Liver (tissue), 9 donors: ENCODE measurements around the gene FAIM2. TPM values are rescaled to one million over a fixed set of nuclear protein-coding genes. Genes with fewer than 3 reads are reported as not detected.

Source experiments
- DNase-seq: peaks from one replicate; pipeline ENCODE4 v3.0.0-alpha.2; 2017; ENCODE audit warnings: low spot score
- H3K27ac ChIP-seq, 2 donors: one replicate each; pipeline ENCODE4 v1.7.0; 2013; ENCODE audit warnings: inconsistent platforms in 2 of 2, low read length in 2 of 2, control low read depth in 1 of 2, low read depth in 1 of 2, mild to moderate bottlenecking in 1 of 2
- H3K27me3 ChIP-seq, 4 donors: one replicate each; pipeline versions ENCODE4 v1.6.1 to v1.7.0; 2013; ENCODE audit warnings: low read length in 3 of 4, inconsistent platforms in 1 of 4, mild to moderate bottlenecking in 1 of 4, moderate library complexity in 1 of 4; ENCODE audit not compliant: control insufficient read depth in 4 of 4, insufficient read depth in 4 of 4
- H3K36me3 ChIP-seq, 4 donors: one replicate each; pipeline versions ENCODE4 v1.6.1 to v1.7.0; 2013; ENCODE audit warnings: low read length in 3 of 4, mild to moderate bottlenecking in 3 of 4, low read depth in 1 of 4, moderate library complexity in 1 of 4; ENCODE audit not compliant: control insufficient read depth in 4 of 4, insufficient read depth in 3 of 4
- H3K4me1 ChIP-seq, 4 donors: one replicate each; pipeline versions ENCODE4 v1.6.1 to v1.7.0; 2013; ENCODE audit warnings: low read length in 3 of 4, mild to moderate bottlenecking in 3 of 4, moderate library complexity in 1 of 4; ENCODE audit not compliant: control insufficient read depth in 4 of 4, insufficient read depth in 4 of 4
- H3K4me3 ChIP-seq, 3 donors: one replicate each; pipeline versions ENCODE4 v1.6.1 to v1.7.0; 2013; ENCODE audit warnings: low read length in 3 of 3, control low read depth in 1 of 3, low read depth in 1 of 3, mild to moderate bottlenecking in 1 of 3
- H3K9ac ChIP-seq, 2 donors: one replicate each; pipeline ENCODE4 v1.7.0; 2013; ENCODE audit warnings: low read length in 2 of 2, mild to moderate bottlenecking in 2 of 2, moderate library complexity in 2 of 2, control low read depth in 1 of 2, low read depth in 1 of 2
- H3K9me3 ChIP-seq, 4 donors: one replicate each; pipeline versions ENCODE4 v1.6.1 to v1.7.0; 2013; ENCODE audit warnings: low read length in 3 of 4; ENCODE audit not compliant: control insufficient read depth in 4 of 4
- ATF3 ChIP-seq: IDR thresholded peaks from 2 replicates; pipeline ENCODE4 v1.6.1; 2016; ENCODE audit warnings: antibody characterized with exemption
- FOXA1 ChIP-seq: IDR thresholded peaks from 2 replicates; pipeline ENCODE4 v1.6.1; 2016; ENCODE audit warnings: antibody characterized with exemption
- FOXA2 ChIP-seq: IDR thresholded peaks from 2 replicates; pipeline ENCODE4 v1.6.1; 2016; ENCODE audit warnings: antibody characterized with exemption
- GABPA ChIP-seq, 2 donors: IDR thresholded peaks in 1 of 2; conservative IDR thresholded peaks in 1 of 2; 2 replicates each; pipeline ENCODE4 v1.6.1; 2016; ENCODE audit warnings: antibody characterized with exemption in 2 of 2, mild to moderate bottlenecking in 1 of 2, moderate library complexity in 1 of 2
- HNF4A ChIP-seq, 2 donors: conservative IDR thresholded peaks; 2 replicates each; pipeline ENCODE4 v1.6.1; 2016; ENCODE audit warnings: antibody characterized with exemption in 2 of 2, mild to moderate bottlenecking in 2 of 2
- HNF4G ChIP-seq: IDR thresholded peaks from 2 replicates; pipeline ENCODE4 v1.6.1; 2016; ENCODE audit warnings: antibody characterized with exemption
- MAX ChIP-seq: IDR thresholded peaks from 2 replicates; pipeline ENCODE4 v1.6.1; 2016; ENCODE audit warnings: antibody characterized with exemption
- NR2F2 ChIP-seq: IDR thresholded peaks from 2 replicates; pipeline ENCODE4 v1.6.1; 2016; ENCODE audit warnings: antibody characterized with exemption
- RAD21 ChIP-seq, 2 donors: IDR thresholded peaks; 2 replicates each; pipeline ENCODE4 v1.6.1; 2016; ENCODE audit warnings: antibody characterized with exemption in 2 of 2, mild to moderate bottlenecking in 2 of 2
- REST ChIP-seq: IDR thresholded peaks from 2 replicates; pipeline ENCODE4 v1.6.1; 2016; ENCODE audit warnings: antibody characterized with exemption, mild to moderate bottlenecking
- RXRA ChIP-seq, 2 donors: IDR thresholded peaks; 2 replicates each; pipeline ENCODE4 v1.6.1; 2017 to 2018; ENCODE audit warnings: antibody characterized with exemption in 2 of 2, mild to moderate bottlenecking in 1 of 2
- SP1 ChIP-seq: IDR thresholded peaks from 2 replicates; pipeline ENCODE4 v1.6.1; 2018; ENCODE audit warnings: antibody characterized with exemption, mild to moderate bottlenecking
- YY1 ChIP-seq: IDR thresholded peaks from 2 replicates; pipeline ENCODE4 v1.6.1; 2016; ENCODE audit warnings: antibody characterized with exemption, mild to moderate bottlenecking
- ZBTB33 ChIP-seq: IDR thresholded peaks from 2 replicates; pipeline ENCODE4 v1.6.1; 2016; ENCODE audit warnings: antibody characterized with exemption
- WGBS: extraction: QIAGEN DNeasy Blood & Tissue Kit; methylation state at CpG from one replicate; pipeline ENCODE4 v1.1.7; 2013; 5-methylcytosine and 5-hydroxymethylcytosine counted together
- polyA plus RNA-seq, 2 donors: library from polyadenylated mRNA; stranded (reverse) in 1 of 2; unstranded in 1 of 2; fragments of 200-250 nt in 1 of 2; fragments of >200 nt in 1 of 2; fragmentation: Nextera tagmentation in 1 of 2; extraction: Ambion mirVana in 1 of 2; gene quantifications; one replicate each; pipeline versions ENCODE4 v1.2.1 to v1.2.3, GENCODE V29; 2013 to 2015
- total RNA-seq, 2 donors: library from RNA; depleted of rRNA; stranded (reverse); fragments of >200 nt; gene quantifications; one replicate each; pipeline ENCODE4 v1.2.3, GENCODE V29; 2014
- donor health status: healthy.
- donor health status: healthy.
- donor health status: healthy.
- donor health status: healthy.
- donor health status: healthy.

Gene FAIM2
- total and polyA plus RNA-seq, 4 donors, result 0.06 to 0.23 TPM; not detected in 2

GRCh38 chr12:49824416-49824815 lies 79.3 kb downstream of the FAIM2 start (continued):
- no peak for TF ChIP-seq RAD21 (IDR thresholded peaks at IDR 0.05)

GRCh38 chr12:49823951-49824350 lies 79.7 kb downstream of the FAIM2 start:
- no peak for DNase-seq
- Histone ChIP-seq H3K27me3 (no peaks in the 10 kb centered on the region), H3K4me1 (peaks cover 4 to 22% (median 14%) of the 10 kb centered on the region in 4 donors)

GRCh38 chr12:49823350-49823749 lies 80.3 kb downstream of the FAIM2 start:
- DNase-seq, result no peak
- Histone ChIP-seq H3K4me3 (no peak overlapping the region), H3K27me3 (no peaks in the 10 kb centered on the region), H3K27ac (no peak overlapping the region), H3K4me1 (peaks cover 2 to 17% (median 11%) of the 10 kb centered on the region in 4 donors), H3K9me3 (no peaks in the 10 kb centered on the region), H3K36me3 (no peaks in the 10 kb centered on the region), H3K9ac (no peak overlapping the region)
- TF ChIP-seq MAX (no peak), GABPA (IDR thresholded peaks at IDR 0.05 in 1 of 2, conservative IDR thresholded peaks at IDR 0.05 in 1 of 2) (no peak), SP1 (no peak), ATF3 (no peak), HNF4G (no peak), ZBTB33 (no peak)
- 89% methylated on average over 1 of the region's 1 CpG for WGBS

More at GRCh38 chr12:49823951-49824350, 79.7 kb downstream of the FAIM2 start:
- no peak overlapping the region for H3K4me3 ChIP-seq
- no peaks in the 10 kb centered on the region for H3K9me3 ChIP-seq
- no peaks in the 10 kb centered on the region for H3K36me3 ChIP-seq
- H3K9ac ChIP-seq, result no peak overlapping the region
- no peak for TF ChIP-seq ATF3
- TF ChIP-seq HNF4A (conservative IDR thresholded peaks at IDR 0.05), result no peak
- no peak for TF ChIP-seq NR2F2
- no peak for TF ChIP-seq FOXA2
- TF ChIP-seq REST, result no peak
- no peak for TF ChIP-seq RAD21 (IDR thresholded peaks at IDR 0.05)
- TF ChIP-seq YY1, result no peak
- no peak for TF ChIP-seq SP1
- TF ChIP-seq FOXA1, result no peak
- no peak for TF ChIP-seq RXRA (IDR thresholded peaks at IDR 0.05)
- no peak overlapping the region for H3K27ac ChIP-seq
- 94% methylated on average over 6 of the region's 6 CpGs for WGBS
